H9 (cell line): ENCODE data around the gene MICAL2. TPM values are rescaled to one million over a fixed set of nuclear protein-coding genes. Genes with fewer than 3 reads are reported as not detected.

ENCODE experiments used
- DNase-seq: peaks from one replicate; pipeline ENCODE4 v3.0.0-alpha.2; 2017
- H2AFZ ChIP-seq: one replicate; pipeline ENCODE4 v1.6.1; 2013; ENCODE audit warnings: mild to moderate bottlenecking, low read length, control low read depth, moderate library complexity
- H2AK5ac ChIP-seq: 2 replicates; pipeline ENCODE4 v1.6.1; 2013; ENCODE audit warnings: low read length, control low read depth, mixed read lengths; ENCODE audit not compliant: insufficient read length
- H2BK120ac ChIP-seq: one replicate; pipeline ENCODE4 v1.6.1; 2013; ENCODE audit warnings: low read depth, mild to moderate bottlenecking, low read length, control low read depth, inconsistent platforms; ENCODE audit not compliant: poor library complexity, severe bottlenecking
- H2BK12ac ChIP-seq: 2 replicates; pipeline ENCODE4 v1.6.1; 2013; ENCODE audit warnings: low read length, control low read depth, mixed read lengths, low read depth; ENCODE audit not compliant: insufficient read length
- H2BK15ac ChIP-seq: 2 replicates; pipeline ENCODE4 v1.6.1; 2013; ENCODE audit warnings: low read depth, low read length, control low read depth
- H2BK20ac ChIP-seq: one replicate; pipeline ENCODE4 v1.6.1; 2013; ENCODE audit warnings: low read depth, mild to moderate bottlenecking, low read length, control low read depth, inconsistent platforms; ENCODE audit not compliant: poor library complexity, severe bottlenecking
- H2BK5ac ChIP-seq: 2 replicates; pipeline ENCODE4 v1.6.1; 2013; ENCODE audit warnings: low read length, control low read depth, mixed read lengths; ENCODE audit not compliant: insufficient read length
- H3K14ac ChIP-seq: 2 replicates; pipeline ENCODE4 v1.6.1; 2013; ENCODE audit warnings: low read length, control low read depth; ENCODE audit not compliant: insufficient read depth
- H3K18ac ChIP-seq: 2 replicates; pipeline ENCODE4 v1.6.1; 2013; ENCODE audit warnings: low read depth, mild to moderate bottlenecking, mixed read lengths, low read length, control low read depth; ENCODE audit not compliant: insufficient read length
- H3K23ac ChIP-seq: 2 replicates; pipeline ENCODE4 v1.6.1; 2013; ENCODE audit warnings: low read length, control low read depth, mixed read lengths, low read depth; ENCODE audit not compliant: insufficient read length
- H3K23me2 ChIP-seq: 2 replicates; pipeline ENCODE4 v1.6.1; 2013; ENCODE audit warnings: low read depth, mild to moderate bottlenecking, mixed read lengths, low read length, control low read depth; ENCODE audit not compliant: insufficient read length, poor library complexity, severe bottlenecking
- H3K27ac ChIP-seq: 2 replicates; pipeline ENCODE4 v1.5.1; 2013; ENCODE audit warnings: low read length, control low read depth, mixed read lengths, low read depth; ENCODE audit not compliant: insufficient read length
- H3K27me3 ChIP-seq: 2 replicates; pipeline ENCODE4 v1.6.1; 2013; ENCODE audit warnings: low read length, control low read depth, inconsistent platforms; ENCODE audit not compliant: insufficient read depth
- H3K4ac ChIP-seq: 2 replicates; pipeline ENCODE4 v1.6.1; 2013; ENCODE audit warnings: low read depth, mild to moderate bottlenecking, control low read depth, inconsistent platforms, low read length, moderate library complexity
- H3K4me1 ChIP-seq: 2 replicates; pipeline ENCODE4 v1.6.1; 2013; ENCODE audit warnings: low read length, control low read depth, inconsistent platforms; ENCODE audit not compliant: insufficient read depth
- H3K4me2 ChIP-seq: 2 replicates; pipeline ENCODE4 v1.6.1; 2013; ENCODE audit warnings: low read length, control low read depth, mixed read lengths; ENCODE audit not compliant: insufficient read length, insufficient read depth
- H3K56ac ChIP-seq: 2 replicates; pipeline ENCODE4 v1.6.1; 2013; ENCODE audit warnings: low read depth, mild to moderate bottlenecking, mixed read lengths, low read length, control low read depth; ENCODE audit not compliant: insufficient read length
- H3K79me1 ChIP-seq: 2 replicates; pipeline ENCODE4 v1.6.1; 2013; ENCODE audit warnings: low read depth, mild to moderate bottlenecking, moderate library complexity, low read length, control low read depth, inconsistent platforms; ENCODE audit not compliant: insufficient read depth, poor library complexity, severe bottlenecking
- H3K79me2 ChIP-seq: 2 replicates; pipeline ENCODE4 v1.6.1; 2013; ENCODE audit warnings: low read length, control low read depth, inconsistent platforms; ENCODE audit not compliant: insufficient read depth
- H3K9ac ChIP-seq: 2 replicates; pipeline ENCODE4 v1.6.1; 2013; ENCODE audit warnings: low read length, control low read depth, mixed read lengths; ENCODE audit not compliant: insufficient read length; ENCODE audit errors: extremely low read depth
- H3K9me3 ChIP-seq: one replicate; pipeline ENCODE4 v1.6.1; 2013; ENCODE audit warnings: low read depth, low read length, inconsistent platforms; ENCODE audit not compliant: control insufficient read depth
- H3T11ph ChIP-seq: one replicate; pipeline ENCODE4 v1.6.1; 2013; ENCODE audit warnings: mild to moderate bottlenecking, low read length, control low read depth, inconsistent platforms
- H4K20me1 ChIP-seq: one replicate; pipeline ENCODE4 v1.6.1; 2013; ENCODE audit not compliant: control insufficient read depth, insufficient read length, insufficient read depth
- H4K5ac ChIP-seq: 2 replicates; pipeline ENCODE4 v1.6.1; 2013; ENCODE audit warnings: low read depth, mild to moderate bottlenecking, mixed read lengths, low read length, control low read depth; ENCODE audit not compliant: insufficient read length
- H4K8ac ChIP-seq: replicated peaks from 2 replicates; pipeline ENCODE4 v1.6.1; 2013; ENCODE audit warnings: low read length, control low read depth, mixed read lengths, low read depth; ENCODE audit not compliant: insufficient read length
- H4K91ac ChIP-seq: 2 replicates; pipeline ENCODE4 v1.6.1; 2013; ENCODE audit warnings: low read depth, mild to moderate bottlenecking, moderate library complexity, mixed read lengths, low read length, control low read depth; ENCODE audit not compliant: insufficient read length
- H3K27ac Mint-ChIP-seq, 3 experiments: 2 replicates in 2 of 3; 3 replicates in 1 of 3; pipeline ENCODE4 v1.8.0; 2020 to 2021; ENCODE audit warnings: mixed read lengths in 3 of 3, mild to moderate bottlenecking in 1 of 3, moderate library complexity in 1 of 3
- H3K27me3 Mint-ChIP-seq: 2 replicates; pipeline ENCODE4 v1.8.0; 2021; ENCODE audit warnings: low read depth, mild to moderate bottlenecking, moderate library complexity, mixed read lengths
- H3K36me3 Mint-ChIP-seq, 3 experiments: 2 replicates in 2 of 3; 3 replicates in 1 of 3; pipeline ENCODE4 v1.8.0; 2020 to 2021; ENCODE audit warnings: low read depth in 3 of 3, mixed read lengths in 3 of 3; ENCODE audit not compliant: insufficient read depth in 1 of 3
- H3K4me1 Mint-ChIP-seq, 2 experiments: 2 replicates each; pipeline ENCODE4 v1.8.0; 2020; ENCODE audit warnings: mixed read lengths in 2 of 2
- H3K4me3 Mint-ChIP-seq, 2 experiments: 2 replicates in 1 of 2; 3 replicates in 1 of 2; pipeline ENCODE4 v1.8.0; 2020 to 2021; ENCODE audit warnings: mild to moderate bottlenecking in 2 of 2, mixed read lengths in 2 of 2, moderate library complexity in 1 of 2
- H3K9me3 Mint-ChIP-seq, 2 experiments: 2 replicates in 1 of 2; 3 replicates in 1 of 2; pipeline ENCODE4 v1.8.0; 2020; ENCODE audit warnings: mild to moderate bottlenecking in 2 of 2, mixed read lengths in 2 of 2, moderate library complexity in 1 of 2
- CTCF ChIP-seq: fragments of 200-600 bp; sonication (generic); conservative IDR thresholded peaks from 3 replicates; pipeline ENCODE4 v1.8.0; 2021; ENCODE audit warnings: antibody characterized with exemption, mild to moderate bottlenecking
- WGBS: extraction: QIAGEN DNeasy Blood & Tissue Kit; methylation state at CpG from one replicate; pipeline ENCODE4 v1.1.7; 2013; ENCODE audit warnings: missing lambda C conversion rate, low lambda C conversion rate, mixed read lengths; ENCODE audit not compliant: insufficient read length; ENCODE audit errors: extremely low coverage; 5-methylcytosine and 5-hydroxymethylcytosine counted together
- total RNA-seq: library from RNA; stranded (reverse); gene quantifications from 2 replicates; pipeline ENCODE4 v1.2.1, GENCODE V29; 2021

MICAL2 gene
- total RNA-seq, 1 experiment from 2014 or later = 4.7 TPM

GRCh38 chr11:12295943-12296342 is 185.6 kb downstream of the MICAL2 start:
- WGBS = no CpG with 5 or more reads among the region's 2 CpGs
- no peak overlapping the region for H3K4me2 ChIP-seq
- TF ChIP-seq CTCF = no peak

More at GRCh38 chr11:12295943-12296342, 185.6 kb downstream of the MICAL2 start:
- H3K27me3 Mint-ChIP-seq = peaks cover 6% of the 10 kb centered on the region
- Histone ChIP-seq H2BK12ac (no peak overlapping the region), H3K18ac (no peak overlapping the region), H3K79me2 (no peaks in the 10 kb centered on the region), H2BK5ac (no peak overlapping the region), H2AK5ac (no peak overlapping the region), H2BK20ac (no peak overlapping the region), H2BK120ac (no peak overlapping the region), H3K4me1 (no peaks in the 10 kb centered on the region), H4K20me1 (no peaks in the 10 kb centered on the region), H4K5ac (no peak overlapping the region), H3K56ac (no peak overlapping the region), H4K91ac (no peak overlapping the region), H3K27me3 (no peaks in the 10 kb centered on the region), H3K23me2 (no peaks in the 10 kb centered on the region), H3K4ac (no peak overlapping the region), H3K9ac (no peak overlapping the region), H3K9me3 (no peaks in the 10 kb centered on the region), H3K27ac (no peak overlapping the region), H3K23ac (no peak overlapping the region), H2AFZ (no peak overlapping the region), H4K8ac (no peak overlapping the region), H3T11ph (no peak overlapping the region), H2BK15ac (no peak overlapping the region), H3K79me1 (no peaks in the 10 kb centered on the region), H3K14ac (no peak overlapping the region)
- H3K36me3 Mint-ChIP-seq = peaks cover 0 to 4% (median 0%) of the 10 kb centered on the region in 3 experiments; a peak in 2 of 7 replicates
- H3K4me1 Mint-ChIP-seq = no peaks in the 10 kb centered on the region
- no peak overlapping the region for H3K4me3 Mint-ChIP-seq
- no peak for DNase-seq
- H3K27ac Mint-ChIP-seq = no peak overlapping the region
- H3K9me3 Mint-ChIP-seq = peaks cover 3 to 7% of the 10 kb centered on the region in 2 experiments; a peak in 4 of 5 replicates
